HG02571 (cell line): Measurements from ENCODE around the gene TBK1.

Experiments
- ATAC-seq: cut with Tn5 transposase; IDR thresholded peaks from one replicate; pipeline ENCODE4 v1.9.1; 2021; ENCODE audit warnings: mild to moderate bottlenecking, moderate library complexity; ENCODE audit not compliant: unreplicated experiment

The TBK1 gene

DNA sequence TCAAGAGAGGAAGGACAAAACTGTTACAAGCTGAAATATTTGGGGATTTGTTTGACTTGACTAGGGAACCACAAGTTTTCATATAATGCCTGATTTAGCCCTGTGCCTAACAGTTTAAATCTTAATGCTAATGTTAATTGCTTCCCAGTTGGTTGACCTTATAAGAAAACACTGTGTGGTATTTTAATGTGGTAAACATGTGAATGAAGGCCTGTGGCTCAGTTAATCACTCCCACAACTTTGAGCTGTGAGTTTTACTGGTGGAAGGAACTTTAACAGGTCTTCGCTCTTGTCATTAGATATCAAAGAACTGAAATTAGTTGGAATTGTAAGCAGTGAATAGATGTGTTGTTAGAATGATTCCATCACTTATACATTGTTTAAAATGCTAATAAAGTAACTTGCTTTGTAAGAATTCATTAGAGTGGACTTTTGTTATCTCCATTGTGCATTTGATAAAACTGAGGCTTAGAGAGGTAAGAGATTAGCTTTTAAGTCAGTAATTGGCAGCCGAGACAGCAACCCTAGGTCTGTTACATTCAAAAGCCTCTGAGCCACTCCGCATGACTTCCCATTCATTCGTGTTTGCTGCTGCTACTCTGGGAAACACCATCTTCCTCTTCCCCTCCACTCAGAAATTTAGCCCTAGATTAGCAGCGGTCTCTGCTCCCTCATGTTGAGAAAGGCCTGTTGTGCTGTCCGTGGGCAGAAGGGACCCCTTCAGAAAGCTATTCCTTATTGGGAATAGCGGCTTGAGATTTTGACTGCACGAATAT lies 1.0 kb upstream of the TBK1 start:
- no peak for ATAC-seq

DNA sequence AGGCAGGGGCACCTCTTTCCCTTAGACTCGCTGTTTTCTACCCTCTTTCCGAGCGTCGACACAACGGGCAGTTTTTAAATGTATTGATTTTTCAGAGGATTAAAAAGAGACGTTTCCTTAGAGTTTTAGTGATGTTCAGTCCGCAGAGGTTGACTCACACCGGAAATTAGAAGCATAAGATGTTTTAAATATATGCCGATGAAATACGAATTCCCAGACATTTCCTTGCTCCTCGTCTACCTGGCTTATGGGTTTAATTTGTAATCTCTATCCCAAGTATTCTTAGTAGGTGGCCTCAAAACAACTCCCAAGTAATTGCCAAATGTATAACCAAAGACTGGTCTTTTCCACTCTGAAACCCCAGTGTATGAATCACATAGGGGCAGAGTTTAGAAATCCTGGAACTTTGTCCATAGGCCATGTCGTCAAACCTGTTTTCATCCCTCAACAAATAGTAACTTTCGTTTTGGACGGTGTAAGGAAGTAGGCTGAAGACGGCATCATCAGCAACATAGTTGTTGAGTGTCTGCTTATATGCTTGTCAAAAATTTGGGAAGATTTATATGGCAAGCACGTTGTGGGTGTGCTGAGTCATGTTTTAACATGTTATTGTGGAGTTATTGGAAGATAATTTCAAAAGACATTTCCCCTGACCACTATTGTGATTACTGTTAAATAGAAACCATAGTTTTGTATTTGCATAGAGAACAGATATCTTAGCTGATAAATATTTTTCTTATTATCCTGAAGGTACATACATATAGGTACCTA lies 824 bp downstream of the TBK1 start:
- ATAC-seq: no peak

DNA sequence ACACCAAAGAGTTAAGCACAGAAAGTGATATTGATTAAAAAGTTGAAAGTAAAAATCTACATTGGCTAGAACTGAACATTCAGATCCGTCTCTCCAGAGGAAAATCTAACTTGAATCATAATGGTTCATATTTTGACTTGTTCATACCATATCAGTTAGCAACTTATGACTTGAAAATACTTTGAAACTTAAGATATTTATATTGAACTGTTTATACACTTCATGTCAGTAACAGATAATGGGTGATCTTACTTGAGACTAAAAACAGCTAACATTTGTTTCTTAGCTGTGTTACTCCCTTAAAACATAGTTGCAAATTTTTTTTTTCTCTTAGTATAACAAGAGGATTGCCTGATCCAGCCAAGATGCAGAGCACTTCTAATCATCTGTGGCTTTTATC lies 3.6 kb downstream of the TBK1 start:
- ATAC-seq: no peak

DNA sequence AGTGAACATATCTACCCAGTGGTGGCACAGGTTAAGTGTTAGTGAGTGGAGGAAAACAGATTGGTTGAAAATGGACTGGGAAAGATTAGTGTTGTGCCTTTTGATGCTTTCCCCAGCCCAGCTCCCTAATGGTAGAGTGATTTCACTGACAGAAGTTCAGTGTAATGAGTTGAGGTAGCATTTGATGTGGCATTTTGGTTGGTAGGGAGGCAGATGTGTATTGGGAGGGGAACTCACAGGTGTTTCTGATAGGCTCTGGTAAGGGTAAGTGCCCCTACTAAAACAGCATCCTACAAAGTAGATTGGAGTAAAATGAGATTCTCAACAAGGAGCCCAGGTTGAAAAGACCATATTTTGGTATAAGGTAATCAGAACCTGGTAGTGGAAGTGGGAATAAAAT lies 4.2 kb downstream of the TBK1 start:
- ATAC-seq: no peak

DNA sequence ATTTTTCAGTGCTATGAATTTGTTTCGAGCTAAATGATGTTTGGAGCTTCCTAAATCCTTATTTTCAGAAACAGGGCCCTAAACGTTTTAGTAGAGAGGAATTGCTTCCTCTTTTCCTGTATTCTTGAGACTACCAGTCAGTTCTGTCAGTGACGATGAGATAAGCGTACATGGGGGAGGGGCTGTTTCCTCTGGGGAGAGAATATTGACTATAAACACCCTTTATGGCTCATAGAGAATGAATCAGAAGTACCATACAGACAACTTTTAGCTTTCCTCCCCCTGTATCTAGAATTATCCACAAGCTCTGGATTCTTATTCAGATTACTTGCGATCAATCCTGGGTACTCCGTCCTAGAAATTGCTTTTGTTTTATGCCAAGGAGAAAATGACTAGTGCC lies 5.1 kb downstream of the TBK1 start:
- ATAC-seq: no peak

DNA sequence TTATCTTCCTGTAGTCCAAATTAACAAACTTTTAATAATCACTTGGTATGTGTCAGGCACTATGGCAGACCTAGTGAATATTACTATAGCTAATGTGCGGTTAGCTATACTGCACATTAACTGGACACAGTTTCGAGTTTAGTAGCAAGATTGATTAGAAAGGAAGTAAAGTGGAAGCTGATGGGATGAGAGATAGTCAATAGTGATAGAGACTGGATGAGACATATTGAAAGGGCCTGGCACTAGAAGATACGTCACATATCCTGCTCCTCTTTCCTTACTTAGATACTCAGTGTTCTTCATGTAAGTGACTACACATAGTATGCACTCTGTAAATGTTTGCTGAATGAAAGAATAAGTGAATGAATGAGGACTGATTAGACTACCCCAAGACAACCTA lies 5.5 kb downstream of the TBK1 start:
- no peak for ATAC-seq

DNA sequence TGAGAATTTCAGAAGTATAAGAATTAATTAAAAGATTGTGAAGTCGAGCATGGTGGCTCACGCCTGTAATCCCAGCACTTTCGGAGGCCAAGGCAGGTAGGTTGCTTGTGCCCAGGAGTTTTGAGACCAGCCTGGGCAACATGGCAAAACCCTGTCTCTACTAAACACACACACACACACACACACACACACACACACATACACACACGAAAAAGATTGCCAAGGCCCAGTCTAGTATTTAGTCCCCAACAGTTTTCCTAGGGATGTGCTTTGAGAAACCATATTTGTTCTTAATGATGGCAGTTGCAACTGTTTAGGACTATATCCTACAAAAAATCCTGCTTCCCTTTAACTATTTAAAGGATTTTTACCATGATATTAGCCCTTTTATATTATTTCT lies 6.0 kb downstream of the TBK1 start:
- no peak for ATAC-seq

DNA sequence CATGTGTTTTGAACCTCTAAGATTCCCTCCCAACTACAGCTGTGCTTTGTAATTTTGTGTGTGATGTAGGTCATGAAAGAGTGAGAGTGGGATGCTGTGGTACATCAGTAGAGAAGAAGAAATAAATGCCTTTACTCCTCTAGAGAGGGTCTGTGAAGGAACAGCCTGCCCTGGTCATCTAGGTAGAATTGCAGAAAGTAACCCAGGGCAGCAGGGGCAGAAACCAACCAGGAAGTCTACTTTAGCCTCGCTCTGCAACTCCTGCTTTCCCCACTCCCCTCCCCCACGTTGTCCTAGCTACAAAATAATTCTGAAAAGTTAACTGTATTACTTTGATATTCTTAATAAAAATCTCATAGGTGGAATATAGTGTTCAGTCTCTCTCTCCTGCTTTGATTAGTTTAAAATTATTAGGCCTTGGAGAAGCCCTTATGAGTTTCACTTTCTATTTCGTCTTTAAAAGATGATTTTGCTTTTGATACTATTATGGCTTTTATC lies 7.5 kb downstream of the TBK1 start:
- no peak for ATAC-seq

DNA sequence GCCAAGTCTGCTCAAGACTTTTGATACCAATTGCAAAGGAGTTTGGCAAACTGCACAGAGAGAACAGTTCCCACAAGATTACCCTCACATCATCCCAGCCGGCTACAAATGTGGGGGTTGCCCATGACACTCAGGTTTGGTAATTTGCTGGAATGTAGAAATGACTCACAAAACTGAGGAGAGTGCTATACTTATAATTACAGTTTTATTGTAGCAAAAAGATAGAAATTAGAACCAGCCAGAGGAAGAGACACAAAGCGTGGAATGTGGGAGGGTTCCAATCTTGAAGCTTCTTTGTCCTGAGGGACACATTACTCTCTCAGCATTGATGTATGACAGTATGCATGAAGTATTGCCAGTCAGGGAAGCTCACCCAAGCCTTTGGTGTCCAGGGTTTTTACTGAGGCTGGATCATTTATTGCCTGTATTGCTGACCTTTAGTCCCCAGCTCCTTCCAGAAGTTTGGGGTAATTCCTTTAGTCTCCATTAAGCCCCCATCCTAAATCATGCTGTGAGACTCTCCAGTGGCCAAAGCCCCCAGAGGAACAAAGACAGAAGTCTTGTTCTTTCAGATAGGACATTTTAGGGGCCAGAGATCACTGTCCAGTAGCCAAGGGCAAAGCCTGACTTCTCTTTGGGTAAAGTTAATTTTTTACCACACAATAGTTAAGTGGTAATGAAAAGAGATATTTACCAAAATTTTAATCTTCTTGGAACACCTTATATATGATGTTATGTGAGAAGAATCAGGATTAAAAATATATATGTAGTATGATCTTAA lies 9.9 kb downstream of the TBK1 start:
- no peak for ATAC-seq

DNA sequence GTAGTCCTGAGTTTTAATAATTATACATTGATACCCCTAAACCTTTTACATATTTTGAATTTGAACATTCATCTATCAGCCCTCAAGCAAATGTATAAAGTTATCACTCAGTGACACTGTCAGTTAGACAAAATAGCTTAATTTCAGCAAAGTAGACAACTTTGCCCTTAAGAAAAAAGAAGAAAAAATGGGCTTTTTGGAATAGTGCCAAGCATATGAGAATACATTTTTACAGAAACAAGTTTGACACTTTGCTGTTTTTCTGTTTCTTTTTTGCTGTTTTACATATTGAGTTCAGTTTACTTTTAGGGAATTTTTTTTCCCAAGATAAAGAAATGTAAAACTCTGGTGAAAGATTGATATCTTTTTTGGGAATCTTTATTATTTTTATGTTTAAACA lies 14.3 kb downstream of the TBK1 start:
- ATAC-seq: no peak

DNA sequence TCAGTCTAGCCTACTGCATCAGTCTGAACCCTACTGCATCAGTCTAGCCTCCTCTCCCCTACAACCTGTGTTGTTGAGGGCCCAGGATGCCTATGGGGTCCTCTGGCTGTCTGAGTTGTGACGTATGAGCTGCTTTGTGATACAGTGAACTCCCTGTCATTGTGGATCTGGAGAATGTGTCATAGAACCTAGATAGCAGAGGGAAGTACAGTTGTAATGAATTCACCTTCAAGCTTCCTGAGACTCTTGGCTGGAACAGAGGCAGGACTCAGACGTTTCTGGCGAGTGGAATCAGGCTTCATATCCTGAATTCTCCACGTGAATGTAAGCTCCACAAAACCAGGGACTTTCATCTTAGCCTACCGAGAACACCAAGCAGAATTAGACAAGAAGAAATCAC lies 17.0 kb downstream of the TBK1 start:
- ATAC-seq: no peak

DNA sequence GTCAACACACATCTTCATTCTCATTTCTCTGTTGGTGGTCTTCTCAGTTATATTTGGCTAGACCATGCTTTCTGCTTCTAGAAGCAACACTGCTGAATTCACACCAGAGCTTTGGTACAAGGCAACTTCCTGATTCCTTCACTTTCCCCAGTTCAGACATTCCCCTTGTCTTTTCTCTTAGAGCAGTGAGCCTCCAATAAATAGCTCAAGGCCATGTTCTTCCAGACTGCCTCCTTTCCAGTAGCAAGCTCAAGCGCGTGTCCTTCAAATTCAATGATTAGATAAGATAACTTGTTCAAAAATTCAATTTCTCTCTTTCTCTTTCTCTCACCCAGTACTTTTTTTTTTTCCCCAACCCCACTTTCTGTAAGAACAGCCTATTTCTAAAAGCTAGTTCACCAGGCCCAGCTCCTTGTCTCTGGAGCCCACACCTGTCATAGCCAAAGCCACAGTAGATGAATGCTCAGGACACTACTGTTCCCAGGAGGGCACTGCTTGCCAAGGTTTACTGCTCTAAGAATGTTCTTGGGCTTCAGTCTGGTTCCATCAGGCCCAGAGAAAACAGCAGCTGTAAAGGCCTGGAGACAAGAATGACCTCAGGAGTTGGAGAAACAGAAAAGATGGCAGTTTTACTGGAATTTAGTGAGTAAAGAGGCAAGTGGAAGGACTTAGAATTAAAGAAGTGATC lies 17.7 kb downstream of the TBK1 start:
- ATAC-seq: no peak

DNA sequence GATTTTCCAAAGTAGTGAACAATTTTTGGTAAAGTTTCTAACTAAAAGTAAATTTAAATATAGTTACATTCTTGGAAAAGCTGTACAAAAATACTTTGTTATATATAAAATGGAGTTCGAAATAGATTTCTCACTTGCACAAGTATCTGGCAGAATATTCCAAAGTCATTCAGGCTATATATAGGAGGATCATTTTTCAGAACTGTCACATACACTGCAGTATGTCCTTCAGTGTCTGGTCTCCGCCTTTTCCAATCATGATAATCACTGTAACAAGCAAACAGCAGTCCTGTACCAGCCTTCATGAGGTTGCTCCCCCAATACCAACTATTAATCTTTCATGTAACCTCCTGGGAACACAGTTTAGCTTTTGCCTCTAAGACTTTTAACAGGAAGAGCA lies 18.6 kb downstream of the TBK1 start:
- no peak for ATAC-seq

DNA sequence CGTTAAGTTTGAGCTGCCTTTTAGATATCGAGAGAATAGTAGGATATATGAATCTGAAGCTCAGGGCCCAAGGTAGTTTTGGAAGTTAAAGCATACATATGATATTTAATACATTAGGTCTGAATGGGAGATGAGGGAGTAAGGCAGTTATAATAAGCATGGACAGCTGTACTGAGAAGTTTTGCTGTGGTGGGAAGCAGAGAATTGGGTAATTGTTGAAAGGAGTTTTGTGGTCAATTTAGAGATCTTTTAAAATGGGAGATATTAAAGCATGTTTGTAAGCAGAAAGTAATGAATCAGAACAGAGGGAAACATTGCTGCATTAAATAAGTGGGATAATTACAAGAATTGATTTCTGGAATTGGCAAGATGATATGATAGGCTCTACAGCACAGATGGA lies 21.3 kb downstream of the TBK1 start:
- ATAC-seq: no peak

DNA sequence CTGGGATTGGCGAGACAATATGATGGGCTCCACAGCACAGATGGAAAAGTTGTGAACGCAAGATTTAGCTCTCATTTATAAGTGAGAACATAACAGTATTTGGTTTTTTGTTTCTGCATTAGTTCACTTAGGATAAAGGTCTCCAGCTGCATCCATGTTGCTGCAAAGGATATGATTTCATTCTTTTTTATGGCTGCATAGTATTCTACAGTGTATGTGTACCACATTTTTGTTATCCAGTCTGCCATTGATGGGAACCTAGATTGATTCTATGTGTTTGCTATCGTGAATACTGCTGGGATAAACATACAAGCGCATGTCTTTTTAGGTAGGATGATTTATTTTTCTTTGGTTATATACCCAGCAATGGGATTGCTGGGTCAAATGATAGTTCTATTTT lies 23.6 kb downstream of the TBK1 start:
- ATAC-seq: no peak

DNA sequence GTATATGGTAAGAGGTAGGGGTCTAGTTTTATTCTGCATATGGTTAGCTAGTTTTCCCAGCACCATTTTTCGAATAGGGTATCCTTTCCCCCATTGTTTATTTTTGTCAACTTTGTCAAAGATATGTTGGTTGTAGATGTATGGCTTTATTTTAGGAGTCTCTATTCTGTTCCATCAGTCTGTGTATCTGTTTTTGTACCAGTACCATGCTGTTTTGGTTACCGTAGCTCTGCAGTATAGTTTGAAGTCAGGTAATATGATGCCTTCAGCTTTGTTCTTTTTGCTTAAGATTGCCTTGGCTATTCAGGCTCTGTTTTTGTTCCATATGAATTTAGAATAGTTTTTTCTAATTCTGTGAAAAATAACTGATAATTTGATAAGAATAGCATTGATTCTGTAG lies 24.9 kb downstream of the TBK1 start:
- ATAC-seq: no peak

DNA sequence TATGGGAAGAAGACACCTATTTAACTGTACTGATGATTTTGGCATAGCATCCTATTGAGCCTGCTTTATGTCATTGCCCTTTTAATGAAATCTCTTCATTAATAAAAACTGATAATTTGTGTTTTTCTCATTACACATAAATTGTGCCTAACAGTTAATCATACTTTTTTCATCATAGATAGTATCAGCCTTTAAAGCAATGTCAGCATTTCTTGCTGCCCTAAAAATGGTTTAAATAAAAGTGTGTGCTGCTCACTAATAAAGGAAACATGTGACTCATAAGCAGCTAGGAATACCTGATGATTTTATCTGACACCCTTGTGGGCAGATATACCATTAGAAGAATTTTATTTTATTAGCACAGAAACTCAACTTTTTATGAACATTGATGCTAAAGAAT lies 26.7 kb downstream of the TBK1 start:
- ATAC-seq: no peak

DNA sequence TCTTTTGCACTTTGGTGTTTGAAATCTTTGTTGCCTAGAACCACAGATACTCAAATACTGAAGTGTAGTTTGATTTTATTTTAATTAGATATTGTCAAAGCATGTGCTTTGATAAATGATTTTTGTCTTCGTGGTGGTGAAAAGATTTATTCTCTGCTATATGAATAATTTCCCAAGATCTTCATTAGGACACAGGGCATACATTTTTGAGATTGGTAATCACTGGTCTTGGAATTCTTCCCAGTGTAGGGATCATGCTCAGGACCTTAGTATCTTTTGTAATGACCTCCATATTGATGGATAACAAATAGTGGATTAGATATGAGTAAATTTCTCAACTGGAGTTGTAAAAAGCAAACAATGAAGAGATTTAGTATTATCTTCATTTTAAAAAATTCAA lies 28.2 kb downstream of the TBK1 start:
- no peak for ATAC-seq

DNA sequence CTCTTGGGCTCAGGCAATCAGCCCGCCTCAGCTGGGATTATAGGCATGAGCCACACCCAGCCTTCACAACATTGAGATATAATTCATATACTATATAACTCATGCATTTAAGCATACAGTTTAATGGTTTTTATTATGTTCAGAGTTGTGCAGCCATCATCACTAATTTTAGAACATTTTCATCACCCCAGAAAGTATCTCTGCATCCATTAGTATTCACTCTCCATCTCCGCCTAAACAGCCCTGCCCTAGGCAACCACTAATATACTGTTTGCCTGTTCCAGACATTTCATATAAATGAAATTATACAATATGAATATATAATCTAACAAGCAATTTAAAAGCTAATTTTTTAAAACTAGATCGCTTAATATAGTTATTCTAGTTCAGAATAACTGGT lies 34.7 kb downstream of the TBK1 start:
- no peak for ATAC-seq

DNA sequence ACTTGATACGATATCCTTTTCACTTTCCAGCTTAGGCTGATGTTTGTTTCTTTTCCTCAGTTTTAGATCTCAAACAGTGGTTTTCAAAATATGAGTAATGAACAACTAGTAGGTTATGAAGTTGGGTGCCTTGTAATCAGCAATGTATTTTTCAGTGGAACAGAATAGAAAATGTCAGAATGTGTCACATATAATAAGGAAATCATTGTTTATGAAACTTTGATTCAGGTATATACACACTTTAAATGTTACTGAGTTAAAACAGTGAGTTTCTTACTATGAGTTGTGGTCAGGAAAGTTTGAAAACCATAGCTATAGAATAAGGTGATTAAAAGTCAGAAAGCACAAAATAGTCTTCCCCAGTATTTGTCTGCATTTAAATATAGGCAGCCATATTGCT lies 39.8 kb downstream of the TBK1 start:
- no peak for ATAC-seq

DNA sequence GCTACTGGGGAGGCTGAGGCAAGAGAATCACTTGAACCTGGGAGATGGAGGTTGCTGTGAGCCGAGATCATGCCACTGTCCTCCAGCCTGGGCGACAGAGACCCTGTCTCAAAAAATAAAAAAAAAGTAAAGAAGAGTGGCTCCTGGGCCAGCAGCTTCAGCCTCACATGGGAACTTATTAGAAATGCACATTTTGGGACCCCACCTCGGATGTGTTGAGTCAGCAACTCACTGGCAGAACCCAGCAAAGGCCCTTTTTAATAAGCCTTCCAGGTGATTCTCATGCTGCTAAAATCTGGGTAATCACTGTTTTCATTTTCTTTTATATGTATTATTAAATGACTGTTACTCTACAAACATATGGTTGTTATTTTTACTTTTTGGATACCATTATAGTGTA lies 41.6 kb downstream of the TBK1 start:
- ATAC-seq: no peak
